ENCODE measurements around the gene ERMARD.

DNA sequence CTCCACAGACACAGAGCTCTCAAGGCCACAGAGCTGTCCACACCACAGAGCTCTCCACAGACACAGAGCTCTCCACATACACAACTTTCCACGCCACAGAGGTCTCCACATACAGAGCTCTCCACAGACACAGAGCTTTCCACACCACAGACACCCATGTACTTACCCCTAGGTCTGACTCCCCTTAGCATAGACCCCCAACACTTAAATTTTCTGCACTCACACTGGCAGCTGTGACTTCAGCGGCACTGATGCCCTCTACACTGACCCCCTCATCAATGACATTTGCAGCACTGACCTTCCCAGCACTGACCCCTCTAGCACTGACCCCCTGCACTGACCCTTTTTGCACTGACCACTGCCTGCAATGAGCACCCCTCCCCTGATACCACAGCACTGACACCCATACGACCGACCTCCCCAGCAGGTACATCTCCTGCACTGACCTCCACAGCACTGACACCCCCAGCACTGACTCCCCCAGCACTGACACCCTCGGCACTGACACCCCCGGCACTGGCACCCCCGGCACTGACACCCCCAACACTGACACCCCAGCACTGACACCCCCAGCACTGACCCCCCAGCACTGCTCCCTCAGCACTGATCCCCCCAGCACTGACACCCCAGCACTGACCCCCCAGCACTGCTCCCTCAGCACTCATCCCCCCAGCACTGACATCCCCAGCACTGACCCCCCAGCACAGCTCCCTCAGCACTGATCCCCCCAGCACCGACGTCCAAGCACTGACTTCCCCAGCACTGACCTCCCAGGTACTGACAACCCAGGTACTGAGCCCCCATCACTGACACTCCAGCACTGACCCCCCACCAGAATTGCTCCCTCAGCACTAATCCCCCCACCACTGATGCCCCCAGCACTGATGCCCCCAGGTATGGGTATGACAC is 56.5 kb downstream of the ERMARD start:
- TF ChIP-seq, protein P1, sequence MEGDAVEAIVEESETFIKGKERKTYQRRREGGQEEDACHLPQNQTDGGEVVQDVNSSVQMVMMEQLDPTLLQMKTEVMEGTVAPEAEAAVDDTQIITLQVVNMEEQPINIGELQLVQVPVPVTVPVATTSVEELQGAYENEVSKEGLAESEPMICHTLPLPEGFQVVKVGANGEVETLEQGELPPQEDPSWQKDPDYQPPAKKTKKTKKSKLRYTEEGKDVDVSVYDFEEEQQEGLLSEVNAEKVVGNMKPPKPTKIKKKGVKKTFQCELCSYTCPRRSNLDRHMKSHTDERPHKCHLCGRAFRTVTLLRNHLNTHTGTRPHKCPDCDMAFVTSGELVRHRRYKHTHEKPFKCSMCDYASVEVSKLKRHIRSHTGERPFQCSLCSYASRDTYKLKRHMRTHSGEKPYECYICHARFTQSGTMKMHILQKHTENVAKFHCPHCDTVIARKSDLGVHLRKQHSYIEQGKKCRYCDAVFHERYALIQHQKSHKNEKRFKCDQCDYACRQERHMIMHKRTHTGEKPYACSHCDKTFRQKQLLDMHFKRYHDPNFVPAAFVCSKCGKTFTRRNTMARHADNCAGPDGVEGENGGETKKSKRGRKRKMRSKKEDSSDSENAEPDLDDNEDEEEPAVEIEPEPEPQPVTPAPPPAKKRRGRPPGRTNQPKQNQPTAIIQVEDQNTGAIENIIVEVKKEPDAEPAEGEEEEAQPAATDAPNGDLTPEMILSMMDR (IDR thresholded peaks at IDR 0.05; ENCODE audit: low read depth, low read length): no peak
- TF ChIP-seq POLR2A (IDR thresholded peaks at IDR 0.05; ENCODE audit: extremely low read depth, insufficient read length) (no peak), MYC (IDR thresholded peaks at IDR 0.05; ENCODE audit: low read depth, low read length) (no peak)
- TF ChIP-seq, protein P2, sequence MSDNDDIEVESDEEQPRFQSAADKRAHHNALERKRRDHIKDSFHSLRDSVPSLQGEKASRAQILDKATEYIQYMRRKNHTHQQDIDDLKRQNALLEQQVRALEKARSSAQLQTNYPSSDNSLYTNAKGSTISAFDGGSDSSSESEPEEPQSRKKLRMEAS (IDR thresholded peaks at IDR 0.05; ENCODE audit: low read depth, low read length): no peak

Measured in NB4 (cell line).